Gastrocnemius medialis (tissue), 4 donors: ENCODE measurements around the gene TRIM15. TPM values are rescaled to one million over a fixed set of nuclear protein-coding genes. Genes with fewer than 3 reads are reported as not detected.

Experiments used
- ATAC-seq, 2 donors: fragments of 150-250 bp; one replicate each; pipeline ENCODE4 v1.9.1; 2016
- DNase-seq, 2 donors: peaks; one replicate each; pipeline ENCODE4 v3.0.0-alpha.2; 2019
- H3K27ac ChIP-seq, 4 donors: fragments of 200-600 bp; sonication (generic); 1 replicate in 1 of 4; 2 replicates in 3 of 4; pipeline ENCODE4 v1.5.1; 2016 to 2018; ENCODE audit warnings: mild to moderate bottlenecking in 2 of 4, moderate library complexity in 1 of 4
- H3K27me3 ChIP-seq, 3 donors: fragments of 200-600 bp; sonication (generic) in 2 of 3; 1 replicate in 1 of 3; 2 replicates in 2 of 3; pipeline versions ENCODE4 v1.5.1 to v1.6.0; 2016 to 2019; ENCODE audit warnings: mild to moderate bottlenecking in 1 of 3, moderate library complexity in 1 of 3
- H3K36me3 ChIP-seq, 2 donors: fragments of 200-600 bp; sonication (generic) in 1 of 2; one replicate each; pipeline ENCODE4 v1.5.1; 2017 to 2018
- H3K4me1 ChIP-seq, 2 donors: fragments of 200-600 bp; sonication (generic) in 1 of 2; one replicate each; pipeline ENCODE4 v1.5.1; 2016 to 2017; ENCODE audit warnings: mild to moderate bottlenecking in 2 of 2
- H3K4me3 ChIP-seq, 4 donors: fragments of 200-600 bp; sonication (generic) in 3 of 4; 1 replicate in 1 of 4; 2 replicates in 3 of 4; pipeline ENCODE4 v1.5.1; 2016 to 2019; ENCODE audit warnings: mild to moderate bottlenecking in 2 of 4
- H3K9me3 ChIP-seq, 3 donors: fragments of 200-600 bp; sonication (generic) in 2 of 3; 1 replicate in 1 of 3; 2 replicates in 2 of 3; pipeline ENCODE4 v1.5.1; 2016 to 2019
- CTCF ChIP-seq, 5 experiments: fragments of 450-650 bp in 3 of 5; fragments of 200-600 bp in 2 of 5; sonication (generic) in 2 of 5; IDR thresholded peaks in 4 of 5; conservative IDR thresholded peaks in 1 of 5; 1 replicate in 4 of 5; 2 replicates in 1 of 5; pipeline ENCODE4 v1.5.1; 2016 to 2019; ENCODE audit warnings: antibody characterized with exemption in 5 of 5, mild to moderate bottlenecking in 3 of 5, moderate library complexity in 3 of 5
- POLR2A ChIP-seq, 2 donors: fragments of 450-650 bp; IDR thresholded peaks; one replicate each; pipeline ENCODE4 v1.6.1; 2017; ENCODE audit warnings: antibody characterized with exemption in 2 of 2, mild to moderate bottlenecking in 2 of 2, moderate library complexity in 2 of 2
- in situ Hi-C, 4 donors: fragments of 200-750 bp; cut with MboI; loops; one replicate each; pipeline versions ENCODE4 v1.15.0 to v1.8.0; 2017; ENCODE audit warnings: low sequenced_read_pairs in 4 of 4
- intact Hi-C: fragments of 100-400 bp; cut with DNase I; formaldehyde crosslinking; loops from one replicate; pipeline ENCODE4 v1.15.1; 2023; ENCODE audit warnings: low total_unique reads
- total RNA-seq, 4 donors: library from RNA; depleted of rRNA; stranded (reverse); fragments of >200 nt; gene quantifications; one replicate each; pipeline versions ENCODE4 v1.1.0 to v1.2.3, GENCODE V29; 2016

The TRIM15 gene
- total RNA-seq, 4 donors from 2014 or later: 0.12 TPM; not detected in 3

- ATAC-seq (no peak), DNase-seq (no peak)
- H3K27ac ChIP-seq: no peak overlapping the region
- no peaks in the 10 kb centered on the region for H3K36me3 ChIP-seq
- H3K4me1 ChIP-seq: no peaks in the 10 kb centered on the region
- intact Hi-C loops (no loop called here), in situ Hi-C loops (loop anchor here in 1 of 4 donors (25.0 kb wide), 1 partner anchor 314 kb away; the partner anchor contains the start of gene HLA-G)
- no peaks in the 10 kb centered on the region for H3K9me3 ChIP-seq
- peaks cover 0 to 11% (median 0%) of the 10 kb centered on the region in 3 donors for H3K27me3 ChIP-seq
- no peak overlapping the region for H3K4me3 ChIP-seq
- TF ChIP-seq CTCF (IDR thresholded peaks at IDR 0.05 in 4 of 5, conservative IDR thresholded peaks at IDR 0.05 in 1 of 5): no peak
- TF ChIP-seq POLR2A (IDR thresholded peaks at IDR 0.05): no peak
Observed at GRCh38 chr6:30150671-30151395, 12.5 kb upstream of the TRIM15 start.

DNA sequence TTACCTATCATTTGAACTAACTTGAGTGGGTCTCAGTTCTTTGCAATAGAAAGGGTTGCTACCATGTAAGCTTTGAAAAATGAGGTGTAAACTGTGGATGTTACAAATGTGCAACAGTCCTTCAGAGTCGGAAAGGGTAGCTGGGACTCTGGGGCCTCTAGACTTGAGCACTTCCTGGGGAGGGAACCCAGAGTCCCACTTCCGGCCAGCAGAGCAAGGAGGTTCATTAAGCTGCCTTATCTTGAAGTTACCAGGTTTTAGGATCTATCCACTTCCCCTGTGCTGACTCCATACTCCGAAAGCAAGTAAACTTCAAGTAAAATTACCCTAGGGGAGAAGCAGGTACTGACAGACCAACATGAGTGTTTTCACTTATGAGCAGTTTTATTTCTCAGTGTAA lies 11.8 kb upstream of the TRIM15 start:
- intact Hi-C loops (no loop called here), in situ Hi-C loops (loop anchor here in 1 of 4 donors (25.0 kb wide), 1 partner anchor 314 kb away; the partner anchor contains the start of gene HLA-G)

GRCh38 chr6:30152016-30152673 lies 11.2 kb upstream of the TRIM15 start:
- DNase-seq (no peak), ATAC-seq (no peak)
- H3K9me3 ChIP-seq: no peaks in the 10 kb centered on the region
- H3K4me3 ChIP-seq: no peak overlapping the region
- peaks cover 0 to 15% (median 0%) of the 10 kb centered on the region in 3 donors for H3K27me3 ChIP-seq
- no peak overlapping the region for H3K27ac ChIP-seq
- H3K4me1 ChIP-seq: peaks cover 0 to 6% of the 10 kb centered on the region in 2 donors
- no peaks in the 10 kb centered on the region for H3K36me3 ChIP-seq
- in situ Hi-C loops (loop anchor here in 1 of 4 donors (25.0 kb wide), 1 partner anchor 315 kb away; the partner anchor contains the start of gene HLA-G), intact Hi-C loops (no loop called here)
- no peak for TF ChIP-seq CTCF (IDR thresholded peaks at IDR 0.05 in 4 of 5, conservative IDR thresholded peaks at IDR 0.05 in 1 of 5)

More for the DNA sequence above, 11.8 kb upstream of the TRIM15 start:
- H3K4me1 ChIP-seq: peaks cover 0 to under 1% of the 10 kb centered on the region in 2 donors
- H3K9me3 ChIP-seq: no peaks in the 10 kb centered on the region
- ATAC-seq (no peak), DNase-seq (no peak)
- no peaks in the 10 kb centered on the region for H3K36me3 ChIP-seq
- no peak for TF ChIP-seq POLR2A (IDR thresholded peaks at IDR 0.05)
- no peak for TF ChIP-seq CTCF (IDR thresholded peaks at IDR 0.05 in 4 of 5, conservative IDR thresholded peaks at IDR 0.05 in 1 of 5)
- H3K4me3 ChIP-seq: no peak overlapping the region
- H3K27ac ChIP-seq: no peak overlapping the region
- H3K27me3 ChIP-seq: peaks cover 0 to 15% (median 0%) of the 10 kb centered on the region in 3 donors

GRCh38 chr6:30152910-30153610 lies 10.3 kb upstream of the TRIM15 start:
- Histone ChIP-seq H3K36me3 (no peaks in the 10 kb centered on the region), H3K4me1 (peaks cover 0 to 6% of the 10 kb centered on the region in 2 donors), H3K27me3 (peaks cover 0 to 14% (median 0%) of the 10 kb centered on the region in 3 donors), H3K9me3 (no peaks in the 10 kb centered on the region), H3K4me3 (no peak overlapping the region), H3K27ac (no peak overlapping the region)
- intact Hi-C loops (no loop called here), in situ Hi-C loops (loop anchor here in 1 of 4 donors (25.0 kb wide), 1 partner anchor 316 kb away; the partner anchor contains the start of gene HLA-G)
- DNase-seq (no peak), ATAC-seq (no peak)
- TF ChIP-seq POLR2A (IDR thresholded peaks at IDR 0.05): no peak
- TF ChIP-seq CTCF (IDR thresholded peaks at IDR 0.05 in 4 of 5, conservative IDR thresholded peaks at IDR 0.05 in 1 of 5): no peak
